Measurements from ENCODE around the gene TRIM17. TPM values are rescaled to one million over a fixed set of nuclear protein-coding genes. Genes with fewer than 3 reads are reported as not detected.

Gene TRIM17
- total RNA-seq, 1 experiment from 2014 or later: not detected

DNA sequence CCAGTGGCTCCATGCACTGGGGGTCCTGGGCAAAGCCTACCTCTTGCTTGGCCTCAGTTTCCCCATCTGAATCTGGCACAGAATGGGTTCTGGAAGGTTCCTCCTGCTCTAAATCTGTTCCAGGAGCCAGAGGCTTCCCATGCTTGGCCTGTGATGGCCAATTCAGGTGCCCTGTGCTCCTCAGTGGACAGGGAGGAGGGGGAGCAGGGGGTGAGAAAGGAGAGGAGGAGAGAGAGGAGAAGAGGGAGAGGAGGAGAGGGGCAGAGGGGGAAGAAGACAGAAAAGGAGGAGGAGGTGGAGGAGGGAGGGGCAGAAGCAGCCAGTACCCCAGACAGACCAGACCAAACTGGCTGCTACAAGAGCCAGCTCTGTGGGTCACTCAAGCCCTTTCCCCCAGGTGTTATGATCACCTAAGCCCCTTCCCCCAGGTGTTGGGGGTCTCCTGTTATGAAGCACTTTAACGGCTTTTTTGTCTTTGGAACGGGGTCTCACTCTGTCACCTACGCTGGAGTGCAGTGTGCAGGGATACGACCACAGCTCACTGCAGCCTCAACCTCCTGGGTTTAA lies 53.7 kb downstream of the TRIM17 start:
- Histone ChIP-seq H3K36me3 (ENCODE audit: control insufficient read depth in 1 of 2, insufficient read depth in 2 of 2, low read length in 2 of 2) (no peaks in the 10 kb centered on the region), H3K9ac (ENCODE audit: low read length) (no peak overlapping the region), H3K4me2 (ENCODE audit: low read length) (no peak overlapping the region), H3K4me1 (ENCODE audit: control insufficient read depth in 1 of 2, insufficient read depth in 2 of 2, low read length in 2 of 2) (peaks cover 0 to 8% of the 10 kb centered on the region in 2 experiments; a peak in 3 of 4 replicates), H2AFZ (ENCODE audit: low read depth, low read length, poor library complexity, severe bottlenecking) (no peak overlapping the region), H3K9me3 (ENCODE audit: control insufficient read depth in 1 of 2, insufficient read depth in 1 of 2, low read depth in 1 of 2, low read length in 2 of 2) (no peaks in the 10 kb centered on the region), H4K20me1 (ENCODE audit: insufficient read depth) (no peaks in the 10 kb centered on the region), H3K27ac (ENCODE audit: low read depth, low read length) (no peak overlapping the region), H3K9me2 (ENCODE audit: insufficient read depth) (no peaks in the 10 kb centered on the region), H3K4me3 (replicated peaks in 1 of 2; ENCODE audit: low read depth in 1 of 2, low read length in 2 of 2) (no peak overlapping the region), H3K27me3 (ENCODE audit: insufficient read depth, low read length) (no peaks in the 10 kb centered on the region), H3K79me2 (ENCODE audit: insufficient read depth, low read length) (no peaks in the 10 kb centered on the region)
- CTCF ChIA-PET: no interaction called here
- RAD21 ChIA-PET (ENCODE audit: low non-redundant PET in 1 of 2, low total read pairs in 2 of 2, uncharacterized antibody in 2 of 2, unreplicated experiment in 2 of 2): no interaction called here
- no peak for ATAC-seq
- TF ChIP-seq, protein P1, sequence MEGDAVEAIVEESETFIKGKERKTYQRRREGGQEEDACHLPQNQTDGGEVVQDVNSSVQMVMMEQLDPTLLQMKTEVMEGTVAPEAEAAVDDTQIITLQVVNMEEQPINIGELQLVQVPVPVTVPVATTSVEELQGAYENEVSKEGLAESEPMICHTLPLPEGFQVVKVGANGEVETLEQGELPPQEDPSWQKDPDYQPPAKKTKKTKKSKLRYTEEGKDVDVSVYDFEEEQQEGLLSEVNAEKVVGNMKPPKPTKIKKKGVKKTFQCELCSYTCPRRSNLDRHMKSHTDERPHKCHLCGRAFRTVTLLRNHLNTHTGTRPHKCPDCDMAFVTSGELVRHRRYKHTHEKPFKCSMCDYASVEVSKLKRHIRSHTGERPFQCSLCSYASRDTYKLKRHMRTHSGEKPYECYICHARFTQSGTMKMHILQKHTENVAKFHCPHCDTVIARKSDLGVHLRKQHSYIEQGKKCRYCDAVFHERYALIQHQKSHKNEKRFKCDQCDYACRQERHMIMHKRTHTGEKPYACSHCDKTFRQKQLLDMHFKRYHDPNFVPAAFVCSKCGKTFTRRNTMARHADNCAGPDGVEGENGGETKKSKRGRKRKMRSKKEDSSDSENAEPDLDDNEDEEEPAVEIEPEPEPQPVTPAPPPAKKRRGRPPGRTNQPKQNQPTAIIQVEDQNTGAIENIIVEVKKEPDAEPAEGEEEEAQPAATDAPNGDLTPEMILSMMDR (IDR thresholded peaks at IDR 0.05 in 2 of 3, conservative IDR thresholded peaks at IDR 0.05 in 1 of 3; ENCODE audit: borderline replicate concordance in 1 of 3, insufficient read depth in 1 of 3, low read depth in 2 of 3, low read length in 2 of 3): no peak
- TF ChIP-seq, protein P2, sequence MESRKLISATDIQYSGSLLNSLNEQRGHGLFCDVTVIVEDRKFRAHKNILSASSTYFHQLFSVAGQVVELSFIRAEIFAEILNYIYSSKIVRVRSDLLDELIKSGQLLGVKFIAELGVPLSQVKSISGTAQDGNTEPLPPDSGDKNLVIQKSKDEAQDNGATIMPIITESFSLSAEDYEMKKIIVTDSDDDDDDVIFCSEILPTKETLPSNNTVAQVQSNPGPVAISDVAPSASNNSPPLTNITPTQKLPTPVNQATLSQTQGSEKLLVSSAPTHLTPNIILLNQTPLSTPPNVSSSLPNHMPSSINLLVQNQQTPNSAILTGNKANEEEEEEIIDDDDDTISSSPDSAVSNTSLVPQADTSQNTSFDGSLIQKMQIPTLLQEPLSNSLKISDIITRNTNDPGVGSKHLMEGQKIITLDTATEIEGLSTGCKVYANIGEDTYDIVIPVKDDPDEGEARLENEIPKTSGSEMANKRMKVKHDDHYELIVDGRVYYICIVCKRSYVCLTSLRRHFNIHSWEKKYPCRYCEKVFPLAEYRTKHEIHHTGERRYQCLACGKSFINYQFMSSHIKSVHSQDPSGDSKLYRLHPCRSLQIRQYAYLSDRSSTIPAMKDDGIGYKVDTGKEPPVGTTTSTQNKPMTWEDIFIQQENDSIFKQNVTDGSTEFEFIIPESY (IDR thresholded peaks at IDR 0.05; ENCODE audit: extremely low read depth, insufficient replicate concordance, low read length): no peak
- TF ChIP-seq FOSL1 (IDR thresholded peaks at IDR 0.05; ENCODE audit: low read depth) (no peak), TCF7L2 (IDR thresholded peaks at IDR 0.05; ENCODE audit: borderline replicate concordance, extremely low read depth, insufficient read depth, insufficient read length) (no peak), EZH2 (IDR thresholded peaks at IDR 0.05) (no peak), SIN3A (IDR thresholded peaks at IDR 0.05; ENCODE audit: low read depth) (no peak), SP1 (IDR thresholded peaks at IDR 0.05; ENCODE audit: low read depth) (no peak), RAD21 (IDR thresholded peaks at IDR 0.05; ENCODE audit: low read depth) (no peak), EGR1 (IDR thresholded peaks at IDR 0.05; ENCODE audit: low read depth) (no peak), POLR2A (IDR thresholded peaks at IDR 0.05; ENCODE audit: borderline replicate concordance, extremely low read depth, insufficient read depth, insufficient read length) (no peak), CEBPB (IDR thresholded peaks at IDR 0.05; ENCODE audit: low read depth) (no peak), SRF (IDR thresholded peaks at IDR 0.05; ENCODE audit: low read depth) (no peak), EZH2phosphoT487 (IDR thresholded peaks at IDR 0.05; ENCODE audit: borderline replicate concordance) (no peak), ELF1 (IDR thresholded peaks at IDR 0.05; ENCODE audit: borderline replicate concordance, low read depth) (no peak), ZFX (IDR thresholded peaks at IDR 0.05) (no peak)
- TF ChIP-seq, protein P3, sequence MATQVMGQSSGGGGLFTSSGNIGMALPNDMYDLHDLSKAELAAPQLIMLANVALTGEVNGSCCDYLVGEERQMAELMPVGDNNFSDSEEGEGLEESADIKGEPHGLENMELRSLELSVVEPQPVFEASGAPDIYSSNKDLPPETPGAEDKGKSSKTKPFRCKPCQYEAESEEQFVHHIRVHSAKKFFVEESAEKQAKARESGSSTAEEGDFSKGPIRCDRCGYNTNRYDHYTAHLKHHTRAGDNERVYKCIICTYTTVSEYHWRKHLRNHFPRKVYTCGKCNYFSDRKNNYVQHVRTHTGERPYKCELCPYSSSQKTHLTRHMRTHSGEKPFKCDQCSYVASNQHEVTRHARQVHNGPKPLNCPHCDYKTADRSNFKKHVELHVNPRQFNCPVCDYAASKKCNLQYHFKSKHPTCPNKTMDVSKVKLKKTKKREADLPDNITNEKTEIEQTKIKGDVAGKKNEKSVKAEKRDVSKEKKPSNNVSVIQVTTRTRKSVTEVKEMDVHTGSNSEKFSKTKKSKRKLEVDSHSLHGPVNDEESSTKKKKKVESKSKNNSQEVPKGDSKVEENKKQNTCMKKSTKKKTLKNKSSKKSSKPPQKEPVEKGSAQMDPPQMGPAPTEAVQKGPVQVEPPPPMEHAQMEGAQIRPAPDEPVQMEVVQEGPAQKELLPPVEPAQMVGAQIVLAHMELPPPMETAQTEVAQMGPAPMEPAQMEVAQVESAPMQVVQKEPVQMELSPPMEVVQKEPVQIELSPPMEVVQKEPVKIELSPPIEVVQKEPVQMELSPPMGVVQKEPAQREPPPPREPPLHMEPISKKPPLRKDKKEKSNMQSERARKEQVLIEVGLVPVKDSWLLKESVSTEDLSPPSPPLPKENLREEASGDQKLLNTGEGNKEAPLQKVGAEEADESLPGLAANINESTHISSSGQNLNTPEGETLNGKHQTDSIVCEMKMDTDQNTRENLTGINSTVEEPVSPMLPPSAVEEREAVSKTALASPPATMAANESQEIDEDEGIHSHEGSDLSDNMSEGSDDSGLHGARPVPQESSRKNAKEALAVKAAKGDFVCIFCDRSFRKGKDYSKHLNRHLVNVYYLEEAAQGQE (IDR thresholded peaks at IDR 0.05; ENCODE audit: low read depth): no peak
- TF ChIP-seq, protein P4, sequence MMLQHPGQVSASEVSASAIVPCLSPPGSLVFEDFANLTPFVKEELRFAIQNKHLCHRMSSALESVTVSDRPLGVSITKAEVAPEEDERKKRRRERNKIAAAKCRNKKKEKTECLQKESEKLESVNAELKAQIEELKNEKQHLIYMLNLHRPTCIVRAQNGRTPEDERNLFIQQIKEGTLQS (IDR thresholded peaks at IDR 0.05): no peak
- TF ChIP-seq, protein P5, sequence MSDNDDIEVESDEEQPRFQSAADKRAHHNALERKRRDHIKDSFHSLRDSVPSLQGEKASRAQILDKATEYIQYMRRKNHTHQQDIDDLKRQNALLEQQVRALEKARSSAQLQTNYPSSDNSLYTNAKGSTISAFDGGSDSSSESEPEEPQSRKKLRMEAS (IDR thresholded peaks at IDR 0.05): no peak
- intact Hi-C loops (cut with micrococcal nuclease): no loop called here
- DNase-seq (ENCODE audit: low read depth, low spot score): no peak
- BruUV-seq (replicated peaks): no TSS peak
- POLR2A ChIA-PET: no interaction called here

Measured in HCT116 (cell line).